Activated T-cell treated with anti-CD3 and anti-CD28 coated beads for 48 hours (primary cell): ENCODE measurements around the gene STX2.
A peak's percentile ranks its signal among the peaks of the same experiment; 100 is the strongest.
"Not testable (repeated sequence)": the region's sequence is repeated elsewhere in the genome, so short reads cannot be mapped to it uniquely, and the experiment has no call there.

Source experiments
- DNase-seq: peaks from one replicate; pipeline ENCODE4 v3.0.0-alpha.2; 2020; ENCODE audit warnings: low read depth

The STX2 gene

DNA sequence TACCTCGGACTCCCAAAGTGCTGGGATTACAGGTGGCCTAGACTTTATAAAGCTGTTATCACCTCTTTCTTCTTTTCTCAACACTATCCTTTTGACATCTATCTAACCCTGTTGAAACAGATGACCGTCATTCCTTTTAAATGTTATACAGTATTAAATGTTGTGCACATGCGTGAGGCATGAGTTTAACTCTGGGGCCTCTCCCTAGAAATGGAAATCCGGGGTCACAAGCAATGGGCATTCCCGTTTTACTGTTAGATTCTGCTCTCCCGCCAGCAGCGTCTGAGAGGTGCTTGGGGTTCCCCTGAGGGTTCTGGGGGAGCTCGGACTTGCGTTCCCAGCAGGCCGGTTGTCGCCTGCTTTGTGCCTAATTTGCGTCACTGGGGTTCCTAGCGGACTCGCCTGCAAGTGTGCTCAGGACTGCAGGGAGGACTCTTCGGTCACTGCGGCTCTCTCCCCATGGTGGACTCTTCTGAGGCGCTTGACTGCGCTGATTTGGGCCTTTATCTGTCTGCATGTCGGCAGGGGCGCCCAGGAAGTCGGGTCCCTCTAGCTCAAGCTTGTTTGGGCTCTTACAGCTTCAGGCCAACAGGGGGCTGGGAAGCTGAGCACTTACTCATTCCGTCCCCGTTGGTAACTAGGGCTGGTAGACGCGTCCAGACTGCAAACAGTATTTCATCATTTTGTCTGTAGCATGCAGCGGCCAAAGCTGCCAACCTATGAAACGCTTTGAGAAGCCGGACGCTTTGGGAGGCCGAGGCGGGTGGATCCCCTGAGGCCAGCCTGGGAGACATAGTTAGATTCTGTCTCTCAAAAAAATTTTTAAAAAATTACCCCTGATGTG, 31.6 kb upstream of the STX2 start:
- DNase-seq = peak; percentile 60

DNA sequence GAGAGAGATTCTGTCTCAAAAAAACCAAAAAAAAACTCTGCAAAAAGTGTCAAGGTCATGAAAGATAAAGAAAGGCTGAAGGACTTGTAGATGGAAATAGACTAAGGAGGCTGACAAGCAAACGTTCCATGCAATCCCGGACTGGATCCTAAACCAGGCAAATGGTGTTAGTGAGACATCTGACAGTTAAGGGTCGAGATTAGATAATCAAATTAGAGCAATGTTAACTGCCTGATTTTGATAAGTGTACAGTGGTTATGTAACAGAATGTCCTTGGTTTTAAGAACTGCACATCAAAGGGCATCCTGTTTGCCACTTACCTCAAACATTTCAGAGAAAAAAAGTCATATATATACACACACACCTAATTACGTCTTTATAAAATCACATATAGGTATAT, 29.4 kb upstream of the STX2 start:
- no peak for DNase-seq

DNA sequence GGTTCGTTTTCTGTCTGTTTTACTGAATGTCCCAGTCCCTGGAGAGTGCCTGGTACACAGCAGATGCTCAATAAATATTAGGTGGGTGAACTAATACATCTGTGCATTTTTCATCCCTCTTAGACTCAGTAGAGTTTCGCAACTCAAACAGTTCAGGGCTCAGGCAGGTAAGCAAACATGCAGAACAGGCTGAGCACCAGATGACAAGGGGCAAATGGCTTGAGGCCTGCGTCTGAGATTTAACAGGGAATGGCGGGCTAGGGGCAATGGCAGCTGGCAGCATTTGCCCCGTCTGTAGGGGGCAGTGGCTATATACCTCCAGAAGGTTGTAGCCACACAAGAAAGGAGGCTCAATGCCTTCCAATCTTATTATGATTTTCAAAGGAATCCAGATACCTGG, 24.2 kb upstream of the STX2 start:
- no peak for DNase-seq

DNA sequence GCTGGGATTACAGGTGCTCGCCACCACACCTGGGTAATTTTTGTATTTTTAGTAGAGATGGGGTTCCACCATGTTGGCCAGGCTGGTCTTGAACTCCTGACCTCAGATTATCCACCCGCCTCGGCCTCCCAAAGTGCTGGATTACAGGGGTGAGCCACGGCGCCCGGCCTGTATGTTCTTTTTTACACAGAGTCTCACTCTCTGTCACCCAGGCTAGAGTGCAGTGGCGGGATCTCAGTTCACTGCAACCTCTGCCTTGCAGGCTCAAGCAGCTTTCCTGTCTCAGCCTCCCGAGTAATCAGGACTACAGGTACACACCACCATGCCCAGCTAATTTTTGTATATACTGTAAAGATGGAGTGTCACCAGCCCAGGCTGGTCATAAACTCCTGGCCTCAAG, 23.7 kb upstream of the STX2 start:
- DNase-seq = not testable (repeated sequence)

DNA sequence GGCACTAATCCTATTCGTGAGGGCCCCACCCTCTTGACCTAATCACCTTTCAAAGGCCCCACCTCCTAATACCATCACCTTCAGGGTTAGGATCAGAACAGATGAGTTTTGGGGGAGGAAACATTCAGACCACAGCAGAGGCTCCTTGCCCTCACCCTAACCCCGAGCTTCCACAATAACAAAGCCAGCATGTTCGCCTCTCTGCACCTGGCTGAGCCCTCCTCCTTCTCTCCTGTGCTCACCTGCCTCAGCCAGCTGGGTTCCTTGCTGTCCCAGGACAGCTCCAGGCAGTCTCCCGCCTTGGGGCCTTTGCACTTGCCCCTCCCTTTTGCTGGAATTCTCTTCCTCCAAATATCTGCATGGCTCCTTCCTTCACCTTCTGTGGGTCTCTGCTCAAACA, 23.1 kb upstream of the STX2 start:
- no peak for DNase-seq

DNA sequence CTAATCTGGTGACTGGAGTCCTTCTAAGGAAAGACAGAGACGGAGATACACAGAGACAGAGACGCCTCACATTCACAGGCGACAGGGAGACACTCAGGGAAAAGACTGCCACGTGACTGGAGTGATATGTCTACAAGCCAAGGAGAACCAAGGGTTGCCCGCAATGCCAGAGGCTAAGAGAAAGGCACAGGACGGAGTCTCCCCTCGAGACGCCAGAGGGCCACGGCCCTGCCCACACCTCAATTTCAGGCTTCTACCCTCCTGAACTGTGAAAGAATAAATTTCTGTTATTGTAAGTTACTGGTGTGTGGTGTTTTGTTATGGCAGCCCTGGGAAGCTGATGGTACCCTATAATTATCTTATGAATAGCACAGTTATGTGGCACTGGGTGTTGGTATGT, 21.3 kb upstream of the STX2 start:
- DNase-seq = no peak

DNA sequence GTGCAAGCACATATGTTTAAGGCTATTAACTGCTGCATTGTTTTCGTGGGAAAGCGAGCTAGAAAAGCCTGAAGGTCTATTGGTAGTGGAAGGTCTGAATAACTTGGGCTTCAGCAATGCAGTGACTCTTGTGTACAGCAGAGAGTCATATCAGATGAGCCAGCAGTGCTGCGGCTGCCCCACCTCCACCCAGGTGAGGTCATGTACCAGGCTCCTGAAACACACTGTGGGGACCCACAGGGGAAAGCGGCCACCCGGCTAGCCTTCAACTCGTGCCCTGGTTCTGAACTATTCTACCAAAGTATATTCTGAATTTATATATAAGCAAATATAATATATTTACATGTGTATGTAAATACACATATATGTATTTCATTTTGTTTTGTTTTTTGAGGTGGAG, 20.1 kb upstream of the STX2 start:
- DNase-seq = no peak

DNA sequence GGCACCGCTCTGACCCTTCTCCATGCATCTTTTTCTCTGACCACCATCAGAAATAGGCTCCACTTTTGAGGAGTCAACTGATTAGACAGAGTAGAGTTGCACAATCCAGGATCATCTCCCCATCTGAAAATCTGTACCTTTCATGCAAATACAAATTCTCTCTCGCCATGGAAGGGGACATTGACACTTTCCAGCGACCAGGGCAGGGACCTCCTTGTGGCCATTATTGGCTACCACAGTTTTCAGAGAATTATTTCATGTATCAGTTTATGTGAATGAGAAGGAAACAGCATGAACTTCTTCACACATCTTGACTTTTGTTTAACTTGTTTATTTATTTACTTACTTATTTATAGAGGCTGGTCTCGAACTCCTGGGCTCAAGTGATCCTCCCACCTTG, 19.0 kb upstream of the STX2 start:
- DNase-seq = no peak

DNA sequence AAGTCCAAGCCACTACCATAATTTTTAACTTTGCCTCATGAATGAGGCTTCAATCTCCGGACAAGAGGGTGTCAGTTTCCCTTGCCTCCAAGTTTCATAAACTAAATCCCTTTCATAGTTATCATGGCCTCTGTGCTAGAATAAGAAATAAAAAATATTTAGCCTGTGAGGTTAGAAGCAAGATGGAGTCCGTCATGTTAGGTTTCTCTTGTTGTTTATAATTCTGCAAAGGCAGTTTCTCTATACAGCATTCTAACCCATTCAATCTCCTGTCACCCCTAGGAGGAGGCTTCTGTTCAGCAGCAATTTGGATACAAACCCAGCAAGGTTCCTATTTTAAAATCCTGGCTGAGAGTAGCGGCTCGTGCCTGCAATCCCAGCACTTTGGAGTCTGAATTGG, 17.0 kb upstream of the STX2 start:
- no peak for DNase-seq

DNA sequence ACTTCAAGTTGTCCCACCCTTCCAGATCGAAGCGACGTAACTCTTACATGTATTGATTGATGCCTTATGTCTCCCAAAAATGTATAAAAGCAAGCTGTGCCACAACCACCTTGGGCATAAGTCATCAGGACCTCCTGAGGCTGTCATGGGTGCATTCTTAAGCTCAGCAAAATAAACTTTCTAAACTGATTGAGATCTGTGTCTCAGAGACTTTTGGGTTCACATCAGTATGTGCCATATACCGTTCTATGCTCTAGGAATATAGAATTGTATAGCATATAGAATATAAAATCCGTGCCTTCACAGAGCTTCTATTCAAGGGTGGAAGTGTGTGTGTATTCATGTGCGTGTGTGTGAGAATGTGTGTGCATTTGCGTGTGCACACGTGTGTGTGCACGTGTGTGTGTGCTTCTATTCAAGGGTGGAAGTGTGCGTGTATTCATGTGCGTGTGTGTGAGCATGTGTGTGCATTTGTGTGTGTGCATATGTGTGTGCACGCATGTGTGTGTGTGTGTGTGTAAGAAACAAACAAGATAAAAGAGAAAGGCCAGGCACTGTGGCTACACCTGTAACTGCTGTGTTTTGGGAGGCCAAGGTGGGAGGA, 11.5 kb upstream of the STX2 start:
- no peak for DNase-seq

DNA sequence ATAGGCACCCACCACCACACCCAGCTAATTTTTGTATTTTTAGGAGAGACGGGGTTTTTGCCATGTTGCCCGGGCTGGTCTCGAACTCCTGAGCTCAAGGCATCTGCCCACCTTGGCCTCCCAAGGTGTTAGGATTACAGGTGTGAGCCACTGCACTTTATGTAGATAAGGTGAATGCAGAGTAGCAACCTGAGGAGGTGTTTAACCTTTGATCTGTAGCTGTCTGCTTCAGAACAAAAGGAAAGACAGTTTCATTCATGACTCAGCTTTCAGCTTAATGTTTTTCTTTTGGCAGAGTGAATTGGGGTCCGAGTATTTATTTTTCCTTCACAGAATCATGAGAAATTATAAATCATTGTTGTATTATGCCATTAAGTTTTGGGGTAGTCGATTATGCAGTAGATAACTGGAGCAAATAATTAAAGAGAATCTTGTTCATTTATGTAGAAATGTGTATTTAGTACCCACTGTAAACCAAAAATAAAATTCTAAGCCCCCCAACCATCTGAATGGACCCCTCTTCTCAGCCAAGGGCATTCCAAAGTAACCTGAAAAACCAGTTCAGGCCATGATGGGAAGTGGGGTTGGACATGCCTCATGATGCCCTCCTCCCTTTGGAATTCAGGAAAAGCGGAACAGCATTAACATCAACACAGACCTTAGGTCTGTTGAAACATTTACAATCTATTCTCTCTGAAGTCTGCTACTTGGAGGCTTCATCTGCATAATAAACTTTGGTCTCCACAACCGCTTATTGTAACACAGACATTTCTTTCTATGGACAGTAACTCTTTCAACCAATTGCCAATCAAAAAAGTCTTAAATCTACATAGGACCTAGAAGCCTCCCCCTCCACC, 10.7 kb upstream of the STX2 start:
- no peak for DNase-seq

DNA sequence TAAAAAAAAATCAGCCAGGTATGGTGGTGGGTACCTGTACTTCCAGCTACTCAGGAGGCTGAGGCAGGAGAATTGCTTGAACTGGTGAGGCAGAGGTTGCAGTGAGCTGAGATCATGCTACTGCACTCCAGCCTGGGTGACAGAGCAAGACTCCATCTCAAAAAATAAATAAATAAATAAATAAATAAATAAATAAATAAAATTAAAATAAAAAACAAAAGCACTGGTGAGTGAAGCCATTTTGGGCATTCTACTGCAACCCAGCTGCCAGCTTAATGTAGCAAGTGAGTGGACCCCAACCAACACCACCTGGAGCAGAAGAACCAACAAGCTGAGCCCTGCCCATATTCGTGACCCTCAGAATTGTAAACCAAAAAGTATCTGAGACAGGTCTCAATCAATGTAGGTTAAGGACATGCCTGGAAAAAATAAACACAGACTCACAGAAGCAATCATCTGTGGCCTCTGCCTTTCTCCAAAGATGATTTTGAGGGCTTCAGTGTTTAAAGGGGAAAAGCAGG, 9.8 kb upstream of the STX2 start:
- not testable (repeated sequence) for DNase-seq

DNA sequence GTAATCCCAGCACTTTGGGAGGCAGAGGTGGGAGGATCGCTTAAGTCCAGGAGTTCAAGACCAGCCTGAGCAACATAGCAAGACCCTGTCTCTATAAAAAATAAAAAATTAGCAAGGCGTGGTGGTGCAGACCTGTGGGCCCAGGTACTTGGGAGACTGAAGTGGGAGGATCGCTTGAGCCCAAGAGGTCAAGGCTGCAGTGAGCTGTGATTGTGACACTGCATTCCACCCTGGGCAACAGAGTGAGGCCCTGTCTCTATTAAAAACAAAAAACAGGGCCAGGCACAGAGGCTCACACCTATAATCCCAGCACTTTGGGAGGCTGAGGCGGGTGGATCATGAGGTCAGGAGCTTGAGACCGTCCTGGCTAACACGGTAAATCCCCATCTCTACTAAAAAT, 9.1 kb upstream of the STX2 start:
- DNase-seq = not testable (repeated sequence)

DNA sequence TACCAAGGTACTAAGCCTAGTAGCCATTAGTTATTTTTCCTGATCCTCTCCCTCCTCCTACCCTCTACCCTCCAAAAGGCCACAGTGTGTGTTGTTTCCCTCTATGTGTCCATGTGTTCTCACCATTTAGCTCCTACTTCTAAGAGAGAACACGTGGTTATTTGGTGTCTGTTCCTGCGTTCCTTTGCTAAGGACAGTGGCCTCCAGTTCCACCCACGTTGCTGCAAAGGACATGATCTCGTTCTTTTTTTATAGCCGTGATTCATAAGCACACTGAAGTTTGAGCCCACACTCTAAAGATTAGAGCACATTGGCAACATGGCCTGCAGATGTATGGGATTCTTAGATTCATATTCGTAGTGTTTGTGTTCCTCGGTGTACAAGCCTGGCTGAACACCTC, 8.1 kb upstream of the STX2 start:
- DNase-seq = no peak

DNA sequence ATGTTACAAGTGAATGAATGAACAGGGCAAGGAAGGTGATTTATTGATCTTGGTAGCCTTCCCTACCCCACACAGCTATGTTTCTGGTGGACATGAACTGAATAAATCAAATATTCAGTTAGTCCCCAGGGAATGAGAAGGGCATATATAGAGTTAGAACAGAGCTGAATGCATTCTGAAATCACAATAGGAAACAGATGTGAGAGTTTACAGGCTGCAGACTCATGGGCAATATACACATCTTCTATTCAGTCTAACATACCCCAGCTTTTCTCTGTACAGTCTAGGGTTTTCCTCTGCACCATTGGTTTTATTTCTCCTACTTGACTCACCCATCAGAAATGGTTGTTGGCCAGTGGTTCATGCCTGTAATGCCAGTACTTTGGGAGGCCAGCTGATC, 7.3 kb upstream of the STX2 start:
- no peak for DNase-seq

DNA sequence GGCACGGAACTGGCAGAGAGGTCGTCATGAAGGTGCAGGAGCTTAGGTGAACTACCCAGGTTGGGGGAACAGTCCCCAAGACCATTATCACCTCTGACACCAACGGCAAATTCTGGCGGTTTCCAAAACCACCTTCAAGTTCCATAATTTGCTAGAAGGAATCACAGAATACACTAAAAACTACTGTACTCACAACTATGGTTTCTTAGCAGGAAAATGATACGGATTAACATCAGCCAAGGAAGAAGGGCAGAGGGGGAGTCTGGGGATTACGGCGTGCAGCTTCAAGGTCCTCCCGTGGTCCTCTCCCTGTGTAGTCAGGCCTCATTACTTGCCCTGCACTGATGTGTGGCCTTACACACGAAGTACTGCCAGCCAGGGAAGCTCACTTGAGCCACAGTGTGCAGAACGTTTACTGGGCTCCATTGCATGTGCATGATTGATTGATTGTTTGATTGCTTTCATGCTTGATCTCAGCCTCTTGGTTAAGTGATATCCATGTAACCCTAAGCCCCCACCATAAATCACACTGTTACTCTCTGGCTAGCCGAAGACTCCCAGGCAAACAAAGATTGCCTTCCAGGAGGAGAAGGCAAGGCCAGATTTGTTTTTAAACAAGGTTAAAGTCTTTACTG, 837 bp upstream of the STX2 start:
- DNase-seq = no peak

DNA sequence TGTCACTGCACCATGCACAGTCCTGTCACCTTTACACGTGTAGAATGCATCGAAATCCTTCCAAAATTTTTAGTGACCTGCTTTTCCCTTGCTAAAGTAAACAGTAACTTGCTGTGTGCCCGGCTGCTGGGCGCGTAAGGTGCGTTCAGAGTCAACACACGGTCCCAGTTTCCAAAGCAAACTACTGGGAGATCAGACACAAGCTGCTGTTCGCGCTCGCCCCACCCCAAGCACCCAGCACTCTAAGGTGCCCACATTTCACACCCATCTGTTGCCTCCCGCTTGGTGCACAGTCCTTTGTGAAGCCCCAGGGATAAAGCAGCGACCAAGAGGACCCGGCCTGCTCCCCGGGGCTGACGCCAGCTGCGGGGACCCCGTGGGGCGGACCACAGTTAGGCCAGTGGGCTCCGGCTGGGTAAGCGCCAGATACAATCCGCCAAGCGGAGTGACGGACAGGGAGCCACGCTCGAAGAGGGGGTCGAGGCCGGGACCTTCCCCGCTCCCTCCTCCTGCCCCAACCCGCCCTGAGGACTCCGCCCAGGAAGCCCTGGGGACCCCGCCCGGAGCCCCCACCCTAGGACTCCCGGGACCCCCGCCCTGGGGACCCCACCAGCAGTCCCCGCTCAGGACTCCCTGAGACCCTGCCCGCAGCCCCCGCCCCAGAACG, 633 bp downstream of the STX2 start:
- peak; percentile 8 for DNase-seq

DNA sequence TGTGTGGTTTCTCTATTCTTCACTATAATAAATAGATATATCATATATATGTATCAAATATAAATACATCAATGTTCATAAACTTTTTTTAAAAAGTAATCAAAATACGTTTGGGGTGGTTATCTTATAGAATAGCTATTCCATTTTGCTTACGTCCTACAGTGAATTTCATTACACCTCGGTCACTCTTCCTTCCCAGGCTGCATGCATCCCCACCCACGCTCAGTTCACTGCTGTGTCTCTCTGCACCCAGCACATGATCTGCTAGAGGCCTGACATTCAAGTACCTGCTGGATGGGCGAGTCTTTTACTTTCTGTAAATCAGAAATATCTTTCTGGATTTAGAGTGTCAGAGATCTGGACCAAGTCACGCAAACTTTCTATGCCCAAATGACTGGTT, 3.6 kb downstream of the STX2 start:
- DNase-seq = no peak

DNA sequence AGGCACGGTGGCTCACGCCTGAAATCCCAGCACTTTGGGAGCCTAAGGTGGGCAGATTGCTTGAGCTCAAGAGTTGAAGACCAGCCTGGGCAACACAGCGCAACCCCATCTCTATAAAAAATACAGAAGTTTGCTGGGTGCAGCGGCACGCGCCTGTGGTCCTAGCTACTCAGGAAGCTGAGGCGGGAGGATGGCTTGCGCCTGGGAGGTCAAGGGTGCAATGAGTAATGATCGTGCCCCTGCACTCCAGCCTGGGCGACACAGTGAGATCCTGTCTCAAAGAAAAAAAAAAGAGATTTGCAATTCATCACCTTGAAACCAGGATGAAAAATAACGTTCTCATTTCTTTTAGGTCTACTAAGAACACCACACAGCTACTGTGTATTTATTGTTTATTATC, 4.0 kb downstream of the STX2 start:
- no peak for DNase-seq

DNA sequence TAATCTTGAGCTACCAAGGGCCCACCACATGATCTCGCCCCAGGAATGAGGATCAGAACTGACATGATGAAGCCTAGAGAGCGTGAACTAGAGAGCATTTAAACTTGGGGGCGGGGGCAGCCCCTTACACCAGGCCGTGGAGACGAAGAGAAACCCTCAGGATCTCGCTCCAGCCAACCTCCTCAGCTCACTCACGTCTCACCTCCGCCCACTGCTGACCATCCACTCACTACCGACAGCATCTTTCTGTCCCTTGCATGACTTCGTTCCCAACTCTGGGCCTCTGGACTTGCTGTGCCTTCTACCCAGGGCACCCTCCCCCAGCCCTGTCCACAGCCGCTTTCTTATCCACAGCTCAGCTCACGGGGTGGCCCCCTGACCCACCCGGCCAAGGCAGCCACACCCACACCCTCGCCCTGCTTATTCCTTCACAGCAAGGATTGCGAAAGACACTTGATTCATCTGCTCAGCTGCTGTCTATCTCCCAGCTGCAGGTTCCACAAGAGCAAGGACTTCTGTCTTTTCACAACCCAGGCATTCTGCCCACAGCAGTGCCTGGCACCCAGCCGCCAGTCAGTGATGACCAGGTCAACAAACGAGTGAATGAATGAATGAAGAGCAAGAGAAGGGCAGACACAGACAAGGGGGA, 6.4 kb downstream of the STX2 start:
- no peak for DNase-seq

DNA sequence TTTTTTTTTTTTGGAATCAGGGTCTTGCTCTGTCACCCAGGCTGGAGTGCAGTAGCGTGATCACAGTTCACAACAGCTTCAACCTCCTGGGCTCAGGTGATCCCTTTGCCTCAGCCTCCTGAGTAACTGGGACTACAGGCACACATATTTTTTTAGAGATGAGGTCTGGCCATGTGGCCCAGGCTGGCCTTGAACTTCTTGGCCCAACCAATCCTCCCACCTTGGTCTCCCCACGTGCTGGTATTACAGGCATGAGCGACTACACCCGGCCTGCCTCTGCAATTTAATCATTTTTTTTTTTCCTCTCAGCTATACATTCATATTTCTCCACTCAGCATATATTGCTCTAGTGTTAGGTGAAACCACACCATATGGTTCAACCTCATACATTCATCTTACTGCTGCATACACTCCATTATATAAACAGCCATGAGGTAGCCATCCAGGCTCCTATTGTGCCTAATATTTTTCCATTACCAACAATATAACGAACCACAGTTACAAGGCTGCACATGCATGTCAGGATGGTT, 7.1 kb downstream of the STX2 start:
- no peak for DNase-seq
